ENCODE data around the gene ADM2.
"Not testable (repeated sequence)": the region's sequence is repeated elsewhere in the genome, so short reads cannot be mapped to it uniquely, and the experiment has no call there.

Gene ADM2

DNA sequence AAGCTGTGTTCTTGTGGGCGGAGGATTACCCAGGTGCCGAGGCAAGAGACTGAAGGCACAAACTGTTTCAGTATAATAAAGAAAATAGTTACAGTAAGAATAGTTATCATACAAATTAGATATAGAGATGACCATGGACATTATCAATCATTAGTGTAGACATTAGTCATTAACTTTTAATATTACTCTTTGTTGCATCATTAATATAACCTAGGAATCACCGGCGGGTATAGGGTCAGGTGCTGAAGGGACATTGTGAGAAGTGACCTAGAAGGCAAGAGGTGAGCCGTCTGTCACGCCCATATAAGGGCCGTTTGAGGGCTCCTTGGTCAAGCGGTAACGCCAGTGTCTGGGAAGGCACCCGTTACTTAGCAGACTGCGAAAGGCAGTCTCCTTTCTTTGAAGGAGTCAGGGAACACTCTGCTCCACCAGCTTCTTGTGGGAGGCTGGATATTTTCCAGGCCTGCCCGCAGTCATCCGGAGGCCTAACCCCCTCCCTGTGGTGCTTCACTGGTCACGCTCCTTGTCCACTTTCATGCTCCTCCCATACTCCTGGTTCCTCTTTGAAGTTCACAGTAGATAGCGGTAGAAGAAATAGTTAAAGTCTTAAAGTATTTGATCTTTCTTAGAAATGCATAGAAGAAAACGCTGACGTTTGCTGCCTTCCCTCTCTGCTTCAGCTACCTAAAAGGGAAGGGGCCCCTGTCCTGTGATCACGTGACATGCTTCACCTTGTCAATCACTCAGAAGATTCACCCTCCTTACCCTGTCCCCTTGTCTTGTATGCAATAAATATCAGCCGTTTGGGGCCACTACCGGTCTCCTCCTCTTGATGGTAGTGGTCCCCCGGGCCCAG lies 52.7 kb downstream of the ADM2 start:
- not testable (repeated sequence) for DNase-seq (ENCODE audit: low read depth in 3 of 3, low spot score in 1 of 3)

DNA sequence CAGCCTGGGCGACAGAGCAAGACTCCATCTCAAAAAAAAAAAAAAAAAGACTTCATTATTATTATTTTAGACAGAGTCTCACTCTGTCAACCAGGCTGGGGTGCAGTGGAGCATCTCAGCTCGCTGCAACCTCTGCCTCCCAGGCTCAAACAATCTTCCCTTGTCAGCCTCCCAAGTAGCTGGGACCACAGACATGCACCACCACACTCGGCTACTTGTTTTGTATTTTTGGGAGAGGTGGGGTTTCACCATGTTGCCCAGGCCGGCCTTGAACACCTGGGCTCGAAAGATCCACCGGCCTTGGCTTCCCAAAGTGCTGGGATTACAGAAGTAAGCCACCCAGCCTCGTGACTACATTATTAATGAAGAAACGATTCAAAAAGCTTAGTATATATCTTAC lies 53.8 kb downstream of the ADM2 start:
- DNase-seq (ENCODE audit: low read depth in 3 of 3, low spot score in 1 of 3) = no peak

Measured in stimulated activated CD4-positive, alpha-beta T cell treated with anti-CD3 and anti-CD28 coated beads, TNF-alpha, amount 100 ng/mL, for 1 hour (primary cell).